H1 (cell line): ENCODE measurements around the gene GPC2. TPM values are rescaled to one million over a fixed set of nuclear protein-coding genes. Genes with fewer than 3 reads are reported as not detected.

Experiments
- CTCF ChIA-PET: fragments of 300-600 bp; sonication (Branson Sonifier 250); formaldehyde crosslinking; loops from one replicate; lab custom pipeline; 2021; ENCODE audit not compliant: partially characterized antibody; lab: Charles Lee
- POLR2A ChIA-PET: fragments of 300-600 bp; sonication (Branson Sonifier 250); formaldehyde crosslinking; loops from one replicate; lab custom pipeline; 2021; ENCODE audit warnings: inconsistent platforms; ENCODE audit not compliant: partially characterized antibody; lab: Charles Lee
- DNase-seq, 2 experiments: peaks; one replicate each; pipeline versions ENCODE4 v3.0.0 to v3.0.0-alpha.2; 2010 to 2022; ENCODE audit warnings: low spot score in 2 of 2, low read depth in 1 of 2, mixed read lengths in 1 of 2
- FAIRE-seq: peaks from 2 replicates; lab custom pipeline; 2011; peaks lifted over from hg19 to GRCh38; lab: Jason Lieb, UNC
- H2AFZ ChIP-seq: 2 replicates; pipeline ENCODE4 v1.8.1; 2012; ENCODE audit warnings: low read length, inconsistent platforms
- H2AK5ac ChIP-seq: 2 replicates; pipeline ENCODE4 v1.6.1; 2013; ENCODE audit warnings: low read depth, low read length
- H2BK120ac ChIP-seq: replicated peaks from 2 replicates; pipeline ENCODE3; 2013; ENCODE audit warnings: low read depth, low read length, inconsistent platforms
- H2BK12ac ChIP-seq: 2 replicates; pipeline ENCODE4 v1.6.1; 2013; ENCODE audit warnings: low read depth, low read length
- H2BK15ac ChIP-seq: 2 replicates; pipeline ENCODE4 v1.6.1; 2013; ENCODE audit warnings: low read length
- H2BK20ac ChIP-seq: 2 replicates; pipeline ENCODE4 v1.6.1; 2013; ENCODE audit warnings: low read length
- H2BK5ac ChIP-seq: 2 replicates; pipeline ENCODE4 v1.6.1; 2013; ENCODE audit warnings: low read depth, low read length
- H3K14ac ChIP-seq: 2 replicates; pipeline ENCODE4 v1.6.1; 2013; ENCODE audit warnings: inconsistent platforms; ENCODE audit not compliant: insufficient read length
- H3K18ac ChIP-seq: 2 replicates; pipeline ENCODE4 v1.6.1; 2013; ENCODE audit warnings: low read length; ENCODE audit errors: extremely low read depth
- H3K23ac ChIP-seq: 2 replicates; pipeline ENCODE4 v1.6.1; 2013; ENCODE audit warnings: inconsistent platforms; ENCODE audit not compliant: insufficient read length
- H3K23me2 ChIP-seq: 2 replicates; pipeline ENCODE4 v1.6.1; 2013; ENCODE audit warnings: low read depth, low read length
- H3K27ac ChIP-seq: 2 replicates; pipeline ENCODE4 v1.6.1; 2011; ENCODE audit warnings: low read depth, low read length, inconsistent platforms
- H3K27me3 ChIP-seq, 4 experiments: replicated peaks in 1 of 4; 1 replicate in 1 of 4; 2 replicates in 3 of 4; pipeline versions ENCODE4 v1.6.1 to v1.8.1; 2011 to 2013; ENCODE audit warnings: low read length in 3 of 4, mild to moderate bottlenecking in 3 of 4, inconsistent platforms in 2 of 4, mixed read lengths in 2 of 4, moderate library complexity in 1 of 4; ENCODE audit not compliant: control insufficient read depth in 3 of 4, insufficient read depth in 3 of 4; ENCODE audit errors: extremely low read depth in 1 of 4
- H3K36me3 ChIP-seq, 4 experiments: 2 replicates each; pipeline versions ENCODE4 v1.6.1 to v1.8.1; 2011 to 2013; ENCODE audit warnings: mild to moderate bottlenecking in 4 of 4, low read length in 3 of 4, moderate library complexity in 2 of 4, control low read depth in 1 of 4, inconsistent platforms in 1 of 4; ENCODE audit not compliant: insufficient read depth in 4 of 4, control insufficient read depth in 2 of 4
- H3K4ac ChIP-seq: replicated peaks from 2 replicates; pipeline ENCODE3; 2013; ENCODE audit warnings: low read length, low read depth, mixed read lengths, inconsistent platforms; ENCODE audit not compliant: insufficient read length
- H3K4me1 ChIP-seq, 4 experiments: replicated peaks in 1 of 4; 1 replicate in 1 of 4; 2 replicates in 3 of 4; pipeline versions ENCODE4 v1.6.1 to v1.8.1; 2011 to 2013; ENCODE audit warnings: low read length in 3 of 4, inconsistent platforms in 2 of 4, mixed read lengths in 1 of 4; ENCODE audit not compliant: insufficient read depth in 4 of 4, control insufficient read depth in 3 of 4
- H3K4me2 ChIP-seq, 2 experiments: 2 replicates each; pipeline versions ENCODE4 v1.6.1 to v1.8.1; 2011 to 2013; ENCODE audit warnings: low read depth in 2 of 2, low read length in 2 of 2, control low read depth in 1 of 2, inconsistent platforms in 1 of 2, mild to moderate bottlenecking in 1 of 2; ENCODE audit not compliant: insufficient read depth in 1 of 2
- H3K4me3 ChIP-seq, 4 experiments: fragments of 200-600, 300-600 bp in 1 of 4; sonication (generic), shearing (Covaris generic), sonication (Bioruptor Twin) in 1 of 4; 2 replicates each; pipeline versions ENCODE4 v1.5.1 to v1.8.1; 2011 to 2016; ENCODE audit warnings: low read length in 4 of 4, low read depth in 3 of 4, control low read depth in 2 of 4, inconsistent platforms in 2 of 4, mild to moderate bottlenecking in 2 of 4, mixed read lengths in 1 of 4, moderate library complexity in 1 of 4; ENCODE audit not compliant: insufficient read depth in 2 of 4; ENCODE audit errors: extremely low read depth in 1 of 4
- H3K56ac ChIP-seq: replicated peaks from 2 replicates; pipeline ENCODE3; 2013; ENCODE audit warnings: low read depth, mild to moderate bottlenecking, mixed read lengths, low read length, inconsistent platforms; ENCODE audit not compliant: insufficient read length
- H3K79me1 ChIP-seq: 2 replicates; pipeline ENCODE4 v1.6.1; 2013; ENCODE audit warnings: low read depth, low read length, control low read depth
- H3K79me2 ChIP-seq, 2 experiments: 2 replicates each; pipeline versions ENCODE4 v1.6.1 to v1.8.1; 2012 to 2013; ENCODE audit warnings: low read length in 2 of 2, mild to moderate bottlenecking in 2 of 2, inconsistent platforms in 1 of 2; ENCODE audit not compliant: insufficient read depth in 2 of 2, control insufficient read depth in 1 of 2
- H3K9ac ChIP-seq, 4 experiments: replicated peaks in 1 of 4; 1 replicate in 1 of 4; 2 replicates in 3 of 4; pipeline versions ENCODE4 v1.6.1 to v1.8.1; 2011 to 2013; ENCODE audit warnings: low read depth in 3 of 4, low read length in 3 of 4, control low read depth in 2 of 4, mild to moderate bottlenecking in 2 of 4, moderate library complexity in 2 of 4, inconsistent platforms in 1 of 4; ENCODE audit errors: extremely low read depth in 1 of 4
- H3K9me3 ChIP-seq, 2 experiments: 2 replicates each; pipeline versions ENCODE4 v1.6.1 to v1.8.1; 2012 to 2013; ENCODE audit warnings: mild to moderate bottlenecking in 2 of 2, moderate library complexity in 2 of 2, control low read depth in 1 of 2, inconsistent platforms in 1 of 2, low read depth in 1 of 2, low read length in 1 of 2, mixed read lengths in 1 of 2; ENCODE audit not compliant: insufficient read depth in 2 of 2
- H4K20me1 ChIP-seq, 2 experiments: replicated peaks in 1 of 2; 2 replicates each; pipeline versions ENCODE3 to v1.8.1; 2011 to 2013; ENCODE audit warnings: inconsistent platforms in 2 of 2, low read length in 2 of 2, mild to moderate bottlenecking in 1 of 2; ENCODE audit not compliant: insufficient read depth in 2 of 2, control insufficient read depth in 1 of 2
- H4K5ac ChIP-seq: 2 replicates; pipeline ENCODE4 v1.6.1; 2013; ENCODE audit warnings: low read length, low read depth, mixed read lengths, inconsistent platforms; ENCODE audit not compliant: insufficient read length
- H4K8ac ChIP-seq: 2 replicates; pipeline ENCODE4 v1.8.0; 2013; ENCODE audit warnings: mild to moderate bottlenecking, moderate library complexity, low read length, inconsistent platforms; ENCODE audit not compliant: insufficient read depth; ENCODE audit errors: extremely low read depth
- H4K91ac ChIP-seq: replicated peaks from 2 replicates; pipeline ENCODE3; 2013; ENCODE audit warnings: low read length, mixed read lengths, inconsistent platforms; ENCODE audit not compliant: insufficient read length
- HDAC2 ChIP-seq, 2 experiments: fragments of 300-600 bp in 1 of 2; sonication (generic) in 1 of 2; IDR thresholded peaks; 2 replicates each; pipeline ENCODE4 v1.6.1; 2011 to 2012; ENCODE audit warnings: low read depth in 2 of 2, low read length in 2 of 2, mild to moderate bottlenecking in 2 of 2, moderate library complexity in 2 of 2, borderline replicate concordance in 1 of 2, inconsistent platforms in 1 of 2
- POLR2A ChIP-seq, 2 experiments: IDR thresholded peaks; 1 replicate in 1 of 2; 2 replicates in 1 of 2; pipeline ENCODE4 v1.6.1; 2011; ENCODE audit warnings: low read depth in 2 of 2, low read length in 2 of 2, mild to moderate bottlenecking in 2 of 2; ENCODE audit errors: control extremely low read depth in 1 of 2
- POLR2AphosphoS5 ChIP-seq: IDR thresholded peaks from 2 replicates; pipeline ENCODE4 v1.6.1; 2011; ENCODE audit warnings: low read depth, low read length
- WGBS, 2 experiments: shearing (Covaris generic) in 1 of 2; methylation state at CpG; one replicate each; pipeline versions ENCODE4 v1.1.6 to v1.1.7; 2013 to 2015; ENCODE audit warnings: low lambda C conversion rate in 2 of 2, mixed read lengths in 2 of 2, inconsistent platforms in 1 of 2, low coverage in 1 of 2, missing lambda C conversion rate in 1 of 2; ENCODE audit not compliant: insufficient replicate concordance in 2 of 2, insufficient coverage in 1 of 2, insufficient read length in 1 of 2; ENCODE audit errors: extremely low coverage in 1 of 2, missing lambda C conversion rate in 1 of 2; 5-methylcytosine and 5-hydroxymethylcytosine counted together
- polyA plus RNA-seq, 7 experiments: library from polyadenylated mRNA; depleted of rRNA in 3 of 7; stranded (reverse) in 5 of 7; unstranded in 2 of 7; fragments of >200 nt in 5 of 7; fragments of 200-250 nt in 2 of 7; gene quantifications; 1 replicate in 5 of 7; 2 replicates in 1 of 7; 4 replicates in 1 of 7; pipeline versions ENCODE4 v1.2.1 to v1.2.3, GENCODE V29; 2011 to 2013; ENCODE audit warnings: missing spikeins in 2 of 7, mixed read lengths in 2 of 7
- total RNA-seq: library from RNA; stranded (reverse); fragmentation: NEBNext Ultra II Directional; extraction: Animal tissue kit (Norgen Biotek cat#: 25700); gene quantifications from 2 replicates; pipeline ENCODE4 v1.2.1, GENCODE V29; 2021
- TF ChIP-seq, protein P1 (sequence below), 3 experiments: IDR thresholded peaks; 1 replicate in 2 of 3; 2 replicates in 1 of 3; pipeline versions ENCODE4 v1.5.1 to v1.6.1; 2011; ENCODE audit warnings: low read length in 3 of 3, mild to moderate bottlenecking in 3 of 3, inconsistent platforms in 2 of 3, low read depth in 1 of 3, moderate library complexity in 1 of 3; ENCODE audit not compliant: insufficient read depth in 1 of 3; ENCODE audit errors: control extremely low read depth in 1 of 3

The GPC2 gene
- total and polyA plus RNA-seq, 2 of the 8 experiments (the other 6 are each of a cell fraction or from before 2014, with no cell fraction given): 25.3 to 44.8 TPM

DNA sequence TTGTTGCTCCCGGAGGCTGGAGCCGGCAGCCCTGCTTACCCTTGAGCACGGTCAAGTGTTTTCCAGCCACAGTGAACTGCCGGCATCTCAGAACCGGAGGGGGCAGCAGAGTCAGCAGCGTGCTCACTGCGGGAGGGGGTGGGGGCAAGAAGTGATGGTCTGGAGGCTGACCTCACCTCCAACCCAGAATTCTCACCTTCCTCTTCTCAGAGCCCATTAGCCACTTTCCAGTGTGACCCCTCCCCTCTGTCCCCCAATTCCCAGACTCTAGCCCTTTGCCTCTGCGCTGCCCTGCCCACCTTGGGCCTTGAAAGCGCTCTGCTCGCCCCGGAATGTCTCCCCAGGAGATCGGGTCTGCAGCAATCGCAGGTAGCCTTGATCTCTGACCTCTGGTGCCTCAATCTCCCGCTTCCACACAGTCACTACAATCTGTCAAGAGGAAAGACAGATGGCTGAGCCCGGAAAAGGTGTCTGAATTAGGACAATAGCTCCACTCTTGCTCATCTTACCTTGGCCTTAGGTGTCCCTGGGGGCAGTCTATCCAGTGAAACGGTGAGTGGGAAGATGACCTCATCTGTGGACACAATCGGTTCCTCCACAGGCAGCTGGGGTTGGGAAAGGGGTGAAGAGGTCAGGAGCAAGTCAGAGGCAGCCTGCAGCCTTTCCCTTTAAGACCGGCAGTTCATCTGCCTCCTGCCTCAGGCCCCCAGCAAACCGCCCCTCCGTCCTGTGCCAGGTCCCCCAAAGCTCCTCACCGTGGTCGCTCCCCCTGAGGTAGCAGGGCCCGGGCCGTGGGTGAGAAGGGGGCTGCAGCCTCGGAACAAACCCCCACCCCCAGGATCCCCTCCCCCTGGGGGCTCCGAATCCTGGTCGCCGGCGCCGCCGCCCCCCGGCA lies 19.6 kb downstream of the GPC2 start:
- Histone ChIP-seq H3K79me2 (no peaks in the 10 kb centered on the region), H3K36me3 (peaks cover 6 to 42% (median 23%) of the 10 kb centered on the region in 4 experiments), H3K9ac (peak overlapping the region; percentile 48 to 95 (median 62)), H3K14ac (no peak overlapping the region), H4K91ac (no peak overlapping the region), H3K4ac (peak overlapping the region; percentile 13), H2BK12ac (no peak overlapping the region), H4K20me1 (peaks cover 12 to 30% of the 10 kb centered on the region in 2 experiments), H2BK5ac (no peak overlapping the region), H3K4me3 (peak overlapping the region; percentile 57 to 88 (median 80)), H3K79me1 (no peaks in the 10 kb centered on the region; the same call in 1 of the 2 replicates), H2BK20ac (no peak overlapping the region), H3K4me2 (peak overlapping the region; percentile 75 to 94), H2BK15ac (no peak overlapping the region), H3K27me3 (no peaks in the 10 kb centered on the region), H2AK5ac (no peak overlapping the region), H3K18ac (no peak overlapping the region), H4K5ac (no peak overlapping the region), H3K4me1 (peaks cover 0 to 12% (median 8%) of the 10 kb centered on the region in 4 experiments; a peak in 5 of 7 replicates), H3K27ac (no peak overlapping the region), H3K23ac (no peak overlapping the region), H3K56ac (no peak overlapping the region), H3K23me2 (peaks cover 6% of the 10 kb centered on the region), H2BK120ac (no peak overlapping the region), H2AFZ (no peak overlapping the region), H3K9me3 (no peaks in the 10 kb centered on the region), H4K8ac (peak overlapping the region; percentile 38; the same call in 1 of the 2 replicates)
- WGBS, 2 experiments: 34% methylated on average over 32 of the region's 32 CpGs; no CpG with 5 or more reads in 1 of the 2 experiments
- ChIA-PET POLR2A (interaction anchor here (0.8 to 9.9 kb wide), 14 partner anchors 8 to 271 kb away, joined by 3 to 145 read pairs (median 6); partner anchors contain the start of genes AP4M1, GAL3ST4, GPC2 and LAMTOR4), CTCF (interaction anchor here (0.7 to 7.9 kb wide), 7 partner anchors 9 to 59 kb away, joined by 3 to 83 read pairs (median 4); partner anchors contain the start of gene GAL3ST4)
- TF ChIP-seq POLR2AphosphoS5: peak; percentile 32; the same call in 1 of the 2 replicates
- TF ChIP-seq, protein P1, sequence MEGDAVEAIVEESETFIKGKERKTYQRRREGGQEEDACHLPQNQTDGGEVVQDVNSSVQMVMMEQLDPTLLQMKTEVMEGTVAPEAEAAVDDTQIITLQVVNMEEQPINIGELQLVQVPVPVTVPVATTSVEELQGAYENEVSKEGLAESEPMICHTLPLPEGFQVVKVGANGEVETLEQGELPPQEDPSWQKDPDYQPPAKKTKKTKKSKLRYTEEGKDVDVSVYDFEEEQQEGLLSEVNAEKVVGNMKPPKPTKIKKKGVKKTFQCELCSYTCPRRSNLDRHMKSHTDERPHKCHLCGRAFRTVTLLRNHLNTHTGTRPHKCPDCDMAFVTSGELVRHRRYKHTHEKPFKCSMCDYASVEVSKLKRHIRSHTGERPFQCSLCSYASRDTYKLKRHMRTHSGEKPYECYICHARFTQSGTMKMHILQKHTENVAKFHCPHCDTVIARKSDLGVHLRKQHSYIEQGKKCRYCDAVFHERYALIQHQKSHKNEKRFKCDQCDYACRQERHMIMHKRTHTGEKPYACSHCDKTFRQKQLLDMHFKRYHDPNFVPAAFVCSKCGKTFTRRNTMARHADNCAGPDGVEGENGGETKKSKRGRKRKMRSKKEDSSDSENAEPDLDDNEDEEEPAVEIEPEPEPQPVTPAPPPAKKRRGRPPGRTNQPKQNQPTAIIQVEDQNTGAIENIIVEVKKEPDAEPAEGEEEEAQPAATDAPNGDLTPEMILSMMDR (IDR thresholded peaks at IDR 0.05; ENCODE audit: control extremely low read depth in 1 of 3, insufficient read depth in 1 of 3, low read depth in 1 of 3, low read length in 3 of 3): peak in 1 of 3 experiments; percentile 19; a peak in 1 of 4 replicates
- no peak for TF ChIP-seq HDAC2 (IDR thresholded peaks at IDR 0.05; ENCODE audit: borderline replicate concordance in 1 of 2, low read depth in 2 of 2, low read length in 2 of 2)
- peak in 1 of 2 experiments; percentile 14; a peak in 1 of 3 replicates for TF ChIP-seq POLR2A (IDR thresholded peaks at IDR 0.05; ENCODE audit: control extremely low read depth in 1 of 2, low read depth in 2 of 2, low read length in 2 of 2)
- FAIRE-seq (no peak), DNase-seq (no peak)
